Liver (tissue), 9 donors: ENCODE data around the gene SEPHS2. TPM values are rescaled to one million over a fixed set of nuclear protein-coding genes. Genes with fewer than 3 reads are reported as not detected.

Source experiments
- DNase-seq: peaks from one replicate; pipeline ENCODE4 v3.0.0-alpha.2; 2017; ENCODE audit warnings: low spot score
- H3K27ac ChIP-seq, 2 donors: one replicate each; pipeline ENCODE4 v1.7.0; 2013; ENCODE audit warnings: inconsistent platforms in 2 of 2, low read length in 2 of 2, control low read depth in 1 of 2, low read depth in 1 of 2, mild to moderate bottlenecking in 1 of 2
- H3K27me3 ChIP-seq, 4 donors: one replicate each; pipeline versions ENCODE4 v1.6.1 to v1.7.0; 2013; ENCODE audit warnings: low read length in 3 of 4, inconsistent platforms in 1 of 4, mild to moderate bottlenecking in 1 of 4, moderate library complexity in 1 of 4; ENCODE audit not compliant: control insufficient read depth in 4 of 4, insufficient read depth in 4 of 4
- H3K36me3 ChIP-seq, 4 donors: one replicate each; pipeline versions ENCODE4 v1.6.1 to v1.7.0; 2013; ENCODE audit warnings: low read length in 3 of 4, mild to moderate bottlenecking in 3 of 4, low read depth in 1 of 4, moderate library complexity in 1 of 4; ENCODE audit not compliant: control insufficient read depth in 4 of 4, insufficient read depth in 3 of 4
- H3K4me1 ChIP-seq, 4 donors: one replicate each; pipeline versions ENCODE4 v1.6.1 to v1.7.0; 2013; ENCODE audit warnings: low read length in 3 of 4, mild to moderate bottlenecking in 3 of 4, moderate library complexity in 1 of 4; ENCODE audit not compliant: control insufficient read depth in 4 of 4, insufficient read depth in 4 of 4
- H3K4me3 ChIP-seq, 3 donors: one replicate each; pipeline versions ENCODE4 v1.6.1 to v1.7.0; 2013; ENCODE audit warnings: low read length in 3 of 3, control low read depth in 1 of 3, low read depth in 1 of 3, mild to moderate bottlenecking in 1 of 3
- H3K9ac ChIP-seq, 2 donors: one replicate each; pipeline ENCODE4 v1.7.0; 2013; ENCODE audit warnings: low read length in 2 of 2, mild to moderate bottlenecking in 2 of 2, moderate library complexity in 2 of 2, control low read depth in 1 of 2, low read depth in 1 of 2
- H3K9me3 ChIP-seq, 4 donors: one replicate each; pipeline versions ENCODE4 v1.6.1 to v1.7.0; 2013; ENCODE audit warnings: low read length in 3 of 4; ENCODE audit not compliant: control insufficient read depth in 4 of 4
- ATF3 ChIP-seq: IDR thresholded peaks from 2 replicates; pipeline ENCODE4 v1.6.1; 2016; ENCODE audit warnings: antibody characterized with exemption
- CTCF ChIP-seq: fragments of 150-350 bp; IDR thresholded peaks from 2 replicates; pipeline ENCODE4 v1.5.1; 2017; ENCODE audit warnings: improper control_type of control experiment, low read depth, low read length; ENCODE audit not compliant: missing input control
- EGR1 ChIP-seq, 2 donors: IDR thresholded peaks; 2 replicates each; pipeline ENCODE4 v1.6.1; 2016 to 2018; ENCODE audit warnings: antibody characterized with exemption in 2 of 2, low read depth in 2 of 2
- FOXA1 ChIP-seq: IDR thresholded peaks from 2 replicates; pipeline ENCODE4 v1.6.1; 2016; ENCODE audit warnings: antibody characterized with exemption
- FOXA2 ChIP-seq: IDR thresholded peaks from 2 replicates; pipeline ENCODE4 v1.6.1; 2016; ENCODE audit warnings: antibody characterized with exemption
- HNF4A ChIP-seq, 2 donors: conservative IDR thresholded peaks; 2 replicates each; pipeline ENCODE4 v1.6.1; 2016; ENCODE audit warnings: antibody characterized with exemption in 2 of 2, mild to moderate bottlenecking in 2 of 2
- HNF4G ChIP-seq: IDR thresholded peaks from 2 replicates; pipeline ENCODE4 v1.6.1; 2016; ENCODE audit warnings: antibody characterized with exemption
- JUND ChIP-seq, 2 donors: IDR thresholded peaks; 2 replicates each; pipeline ENCODE4 v1.6.1; 2016; ENCODE audit warnings: antibody characterized with exemption in 2 of 2
- NR2F2 ChIP-seq: IDR thresholded peaks from 2 replicates; pipeline ENCODE4 v1.6.1; 2016; ENCODE audit warnings: antibody characterized with exemption
- RAD21 ChIP-seq, 2 donors: IDR thresholded peaks; 2 replicates each; pipeline ENCODE4 v1.6.1; 2016; ENCODE audit warnings: antibody characterized with exemption in 2 of 2, mild to moderate bottlenecking in 2 of 2
- REST ChIP-seq: IDR thresholded peaks from 2 replicates; pipeline ENCODE4 v1.6.1; 2016; ENCODE audit warnings: antibody characterized with exemption, mild to moderate bottlenecking
- RXRA ChIP-seq, 2 donors: IDR thresholded peaks; 2 replicates each; pipeline ENCODE4 v1.6.1; 2017 to 2018; ENCODE audit warnings: antibody characterized with exemption in 2 of 2, mild to moderate bottlenecking in 1 of 2
- SP1 ChIP-seq: IDR thresholded peaks from 2 replicates; pipeline ENCODE4 v1.6.1; 2018; ENCODE audit warnings: antibody characterized with exemption, mild to moderate bottlenecking
- TAF1 ChIP-seq: conservative IDR thresholded peaks from 2 replicates; pipeline ENCODE4 v1.6.1; 2016; ENCODE audit warnings: antibody characterized with exemption, mild to moderate bottlenecking
- WGBS: extraction: QIAGEN DNeasy Blood & Tissue Kit; methylation state at CpG from one replicate; pipeline ENCODE4 v1.1.7; 2013; 5-methylcytosine and 5-hydroxymethylcytosine counted together
- polyA plus RNA-seq, 2 donors: library from polyadenylated mRNA; stranded (reverse) in 1 of 2; unstranded in 1 of 2; fragments of 200-250 nt in 1 of 2; fragments of >200 nt in 1 of 2; fragmentation: Nextera tagmentation in 1 of 2; extraction: Ambion mirVana in 1 of 2; gene quantifications; one replicate each; pipeline versions ENCODE4 v1.2.1 to v1.2.3, GENCODE V29; 2013 to 2015
- total RNA-seq, 2 donors: library from RNA; depleted of rRNA; stranded (reverse); fragments of >200 nt; gene quantifications; one replicate each; pipeline ENCODE4 v1.2.3, GENCODE V29; 2014
- TF ChIP-seq, protein P1 (sequence below): IDR thresholded peaks from 2 replicates; pipeline ENCODE4 v1.6.1; 2016; ENCODE audit warnings: antibody characterized with exemption
- donor health status: healthy.
- donor health status: healthy.
- donor health status: healthy.
- donor health status: healthy.
- donor health status: healthy.

The SEPHS2 gene
- total and polyA plus RNA-seq, 4 donors = 50.1 to 241 (median 132) TPM

- Histone ChIP-seq H3K27me3 (no peaks in the 10 kb centered on the region), H3K4me3 (peak overlapping the region; percentile 6 to 63 (median 56)), H3K27ac (peak overlapping the region; percentile 65 to 95), H3K9ac (no peak overlapping the region), H3K36me3 (peaks cover 0 to 2% (median 1%) of the 10 kb centered on the region in 4 donors), H3K9me3 (no peaks in the 10 kb centered on the region), H3K4me1 (peaks cover 3 to 16% (median 5%) of the 10 kb centered on the region in 4 donors)
- 65% methylated on average over 18 of the region's 18 CpGs for WGBS
- TF ChIP-seq ATF3 = no peak
- no peak for TF ChIP-seq NR2F2
- no peak for TF ChIP-seq EGR1 (IDR thresholded peaks at IDR 0.05; ENCODE audit: low read depth in 2 of 2)
- TF ChIP-seq HNF4A (conservative IDR thresholded peaks at IDR 0.05) = no peak
- TF ChIP-seq TAF1 = no peak
- no peak for TF ChIP-seq CTCF
- TF ChIP-seq RAD21 (IDR thresholded peaks at IDR 0.05) = no peak
- no peak for TF ChIP-seq JUND (IDR thresholded peaks at IDR 0.05)
- no peak for TF ChIP-seq RXRA (IDR thresholded peaks at IDR 0.05)
- TF ChIP-seq REST = no peak
- no peak for TF ChIP-seq SP1
- TF ChIP-seq, protein P1, sequence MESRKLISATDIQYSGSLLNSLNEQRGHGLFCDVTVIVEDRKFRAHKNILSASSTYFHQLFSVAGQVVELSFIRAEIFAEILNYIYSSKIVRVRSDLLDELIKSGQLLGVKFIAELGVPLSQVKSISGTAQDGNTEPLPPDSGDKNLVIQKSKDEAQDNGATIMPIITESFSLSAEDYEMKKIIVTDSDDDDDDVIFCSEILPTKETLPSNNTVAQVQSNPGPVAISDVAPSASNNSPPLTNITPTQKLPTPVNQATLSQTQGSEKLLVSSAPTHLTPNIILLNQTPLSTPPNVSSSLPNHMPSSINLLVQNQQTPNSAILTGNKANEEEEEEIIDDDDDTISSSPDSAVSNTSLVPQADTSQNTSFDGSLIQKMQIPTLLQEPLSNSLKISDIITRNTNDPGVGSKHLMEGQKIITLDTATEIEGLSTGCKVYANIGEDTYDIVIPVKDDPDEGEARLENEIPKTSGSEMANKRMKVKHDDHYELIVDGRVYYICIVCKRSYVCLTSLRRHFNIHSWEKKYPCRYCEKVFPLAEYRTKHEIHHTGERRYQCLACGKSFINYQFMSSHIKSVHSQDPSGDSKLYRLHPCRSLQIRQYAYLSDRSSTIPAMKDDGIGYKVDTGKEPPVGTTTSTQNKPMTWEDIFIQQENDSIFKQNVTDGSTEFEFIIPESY = no peak
- DNase-seq = no peak
Observed at GRCh38 chr16:30416624-30417528, 28.8 kb downstream of the SEPHS2 start.

DNA sequence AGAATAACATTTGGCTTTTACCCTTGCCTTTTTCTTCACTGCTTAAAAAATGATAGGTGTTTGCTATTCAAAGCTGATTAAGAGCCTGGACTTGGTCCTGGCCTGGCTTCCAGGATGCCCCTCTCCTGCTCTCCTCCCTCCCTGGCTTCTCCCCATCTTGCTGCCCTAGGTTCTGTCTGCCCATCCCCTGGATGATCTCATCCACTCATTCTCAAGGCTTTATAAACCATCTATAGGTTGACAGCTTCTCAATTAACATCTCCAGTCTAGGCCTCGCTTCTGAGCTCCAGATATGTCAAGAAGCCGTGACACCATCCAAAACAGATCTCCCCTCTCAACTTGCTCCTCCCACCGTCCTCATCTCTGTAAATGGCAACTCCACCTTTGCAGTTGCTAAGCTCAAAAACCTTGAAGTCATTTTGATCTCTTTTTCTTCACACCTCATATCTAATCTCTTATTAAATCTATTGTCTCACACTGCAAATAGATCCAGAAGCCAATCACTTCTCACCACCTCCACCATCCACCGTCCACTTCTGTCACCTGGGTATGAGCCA, 29.5 kb downstream of the SEPHS2 start:
- Histone ChIP-seq H3K27me3 (no peaks in the 10 kb centered on the region), H3K9me3 (no peaks in the 10 kb centered on the region), H3K4me1 (peaks cover 3 to 16% (median 5%) of the 10 kb centered on the region in 4 donors), H3K4me3 (no peak overlapping the region), H3K36me3 (peaks cover 0 to 2% (median under 1%) of the 10 kb centered on the region in 4 donors), H3K9ac (no peak overlapping the region), H3K27ac (no peak overlapping the region)
- 93% methylated on average over 4 of the region's 4 CpGs for WGBS
- TF ChIP-seq, protein P1 = no peak
- no peak for TF ChIP-seq FOXA1
- TF ChIP-seq HNF4G = no peak
- no peak for TF ChIP-seq FOXA2
- TF ChIP-seq EGR1 (IDR thresholded peaks at IDR 0.05; ENCODE audit: low read depth in 2 of 2) = no peak
- TF ChIP-seq ATF3 = no peak
- DNase-seq = no peak
